GM12872 (cell line): ENCODE data around the gene ID1.

ENCODE experiments used
- CTCF ChIP-seq: IDR thresholded peaks from 3 replicates; pipeline ENCODE4 v1.5.1; 2011; ENCODE audit warnings: low read depth, mild to moderate bottlenecking, low read length, moderate library complexity; ENCODE audit not compliant: insufficient read depth

Gene ID1

GRCh38 chr20:31578448-31579138 is 26.5 kb upstream of the ID1 start:
- TF ChIP-seq CTCF: no peak

- no peak for TF ChIP-seq CTCF
Measured at GRCh38 chr20:31579245-31579644, 25.8 kb upstream of the ID1 start.

GRCh38 chr20:31580706-31581105 is 24.4 kb upstream of the ID1 start:
- no peak for TF ChIP-seq CTCF

GRCh38 chr20:31581391-31581790 is 23.7 kb upstream of the ID1 start:
- TF ChIP-seq CTCF: no peak

- no peak for TF ChIP-seq CTCF
Measured at GRCh38 chr20:31587545-31588389, 17.3 kb upstream of the ID1 start.

GRCh38 chr20:31590717-31591225 is 14.3 kb upstream of the ID1 start:
- no peak for TF ChIP-seq CTCF

- TF ChIP-seq CTCF: no peak
Measured at GRCh38 chr20:31593221-31594001, 11.7 kb upstream of the ID1 start.
